Endothelial cell of umbilical vein (primary cell): ENCODE results near the gene SPTLC3. TPM values are rescaled to one million over a fixed set of nuclear protein-coding genes. Genes with fewer than 3 reads are reported as not detected.

ENCODE experiments used
- BruUV-seq: library from RNA; stranded (reverse); fragments of 400-500 nt; replicated peaks from 2 replicates; lab custom pipeline; 2021; lab: Mats Ljungman, UMichigan
- CTCF ChIA-PET: fragments of 300-600, 350-600 bp; sonication (Branson Sonifier 250); formaldehyde crosslinking; loops from one replicate; lab custom pipeline; 2021; ENCODE audit warnings: antibody characterized with exemption, inconsistent platforms; lab: Charles Lee
- POLR2A ChIA-PET: fragments of 300-600, 350-600 bp; sonication (Branson Sonifier 250); formaldehyde crosslinking; loops from one replicate; lab custom pipeline; 2021; ENCODE audit warnings: antibody characterized with exemption, inconsistent platforms; lab: Charles Lee
- DNase-seq: peaks from one replicate; pipeline ENCODE4 v3.0.0-alpha.2; 2011; ENCODE audit warnings: low read depth, low spot score
- FAIRE-seq: peaks from 2 replicates; lab custom pipeline; 2011; peaks lifted over from hg19 to GRCh38; lab: Jason Lieb, UNC
- H2AFZ ChIP-seq: 2 replicates; pipeline ENCODE4 v1.6.0; 2012; ENCODE audit warnings: low read depth, low read length, control low read depth, inconsistent platforms
- H3K27ac ChIP-seq: 2 replicates; pipeline ENCODE4 v1.5.1; 2011; ENCODE audit warnings: low read depth, mild to moderate bottlenecking, control low read depth, low read length, moderate library complexity; ENCODE audit not compliant: insufficient read depth
- H3K27me3 ChIP-seq, 2 experiments: 2 replicates each; pipeline versions ENCODE4 v1.6.0 to v1.6.1; 2011; ENCODE audit warnings: low read length in 2 of 2, mixed read lengths in 1 of 2; ENCODE audit not compliant: control insufficient read depth in 2 of 2, insufficient read depth in 2 of 2
- H3K36me3 ChIP-seq, 2 experiments: 2 replicates in 1 of 2; 3 replicates in 1 of 2; pipeline ENCODE4 v1.5.1; 2011; ENCODE audit warnings: low read length in 2 of 2, mild to moderate bottlenecking in 1 of 2, moderate library complexity in 1 of 2; ENCODE audit not compliant: control insufficient read depth in 2 of 2, insufficient read depth in 2 of 2; ENCODE audit errors: extremely low read depth in 1 of 2
- H3K4me1 ChIP-seq: 3 replicates; pipeline ENCODE4 v1.5.1; 2011; ENCODE audit warnings: mild to moderate bottlenecking, low read length; ENCODE audit not compliant: control insufficient read depth, insufficient read depth; ENCODE audit errors: extremely low read depth
- H3K4me2 ChIP-seq: 2 replicates; pipeline ENCODE4 v1.6.1; 2011; ENCODE audit warnings: low read length, control low read depth, mixed read lengths; ENCODE audit not compliant: insufficient read depth
- H3K4me3 ChIP-seq, 3 experiments: fragments of 200-600 bp in 1 of 3; sonication (generic), shearing (Covaris generic) in 1 of 3; replicated peaks in 1 of 3; 2 replicates each; pipeline ENCODE4 v1.5.1; 2011 to 2016; ENCODE audit warnings: control low read depth in 3 of 3, low read length in 3 of 3, mild to moderate bottlenecking in 2 of 3, inconsistent platforms in 1 of 3, low read depth in 1 of 3, moderate library complexity in 1 of 3; ENCODE audit not compliant: insufficient read depth in 1 of 3
- H3K79me2 ChIP-seq: 2 replicates; pipeline ENCODE4 v1.6.0; 2012; ENCODE audit warnings: low read length, inconsistent platforms; ENCODE audit not compliant: control insufficient read depth, insufficient read depth
- H3K9ac ChIP-seq: replicated peaks from 2 replicates; pipeline ENCODE3; 2011; ENCODE audit warnings: low read length, control low read depth; ENCODE audit not compliant: insufficient read depth; ENCODE audit errors: extremely low read depth
- H3K9me1 ChIP-seq: replicated peaks from 3 replicates; pipeline ENCODE4 v1.6.0; 2011; ENCODE audit warnings: mild to moderate bottlenecking, low read length; ENCODE audit not compliant: control insufficient read depth, insufficient read depth; ENCODE audit errors: extremely low read depth
- H3K9me3 ChIP-seq: replicated peaks from 2 replicates; pipeline ENCODE4 v1.5.1; 2012; ENCODE audit warnings: low read length, inconsistent platforms; ENCODE audit not compliant: control insufficient read depth, insufficient read depth
- H4K20me1 ChIP-seq: replicated peaks from 2 replicates; pipeline ENCODE3; 2011; ENCODE audit warnings: mild to moderate bottlenecking, low read length; ENCODE audit not compliant: control insufficient read depth, insufficient read depth; ENCODE audit errors: extremely low read depth
- EZH2 ChIP-seq: IDR thresholded peaks from 2 replicates; pipeline ENCODE4 v1.6.1; 2012; ENCODE audit warnings: borderline replicate concordance, low read depth, mild to moderate bottlenecking, moderate library complexity, low read length, inconsistent platforms; ENCODE audit not compliant: severe bottlenecking
- FOS ChIP-seq: IDR thresholded peaks from 2 replicates; pipeline ENCODE4 v1.6.1; 2011; ENCODE audit warnings: mild to moderate bottlenecking, low read length, moderate library complexity, borderline replicate concordance; ENCODE audit not compliant: insufficient read depth
- GATA2 ChIP-seq: IDR thresholded peaks from 2 replicates; pipeline ENCODE4 v1.7.0; 2011; ENCODE audit warnings: low read depth, mild to moderate bottlenecking, moderate library complexity, mixed read lengths, low read length; ENCODE audit not compliant: insufficient read length, insufficient read depth
- JUN ChIP-seq: IDR thresholded peaks from 2 replicates; pipeline ENCODE4 v1.6.1; 2011; ENCODE audit warnings: borderline replicate concordance, low read depth; ENCODE audit not compliant: insufficient read length, insufficient read depth
- MYC ChIP-seq: IDR thresholded peaks from one replicate; pipeline ENCODE4 v1.6.1; 2011; ENCODE audit warnings: mild to moderate bottlenecking, low read depth, low read length
- POLR2A ChIP-seq: IDR thresholded peaks from 2 replicates; pipeline ENCODE4 v1.6.1; 2012; ENCODE audit warnings: low read depth, mild to moderate bottlenecking, control low read depth, low read length
- POLR2AphosphoS5 ChIP-seq: IDR thresholded peaks from 2 replicates; pipeline ENCODE4 v1.6.1; 2012; ENCODE audit warnings: low read depth, mild to moderate bottlenecking, control low read depth, low read length, moderate library complexity; ENCODE audit not compliant: insufficient read depth
- dilution Hi-C: fragments of 300-500 bp; cut with MboI; formaldehyde crosslinking; loops from one replicate; pipeline ENCODE4 v1.15.0; 2019; ENCODE audit warnings: low sequenced_read_pairs; ENCODE audit not compliant: extremely low pct_ligation_motif_present
- intact Hi-C: fragments of 100-400 bp; cut with micrococcal nuclease; formaldehyde crosslinking; loops from one replicate; pipeline ENCODE4 v1.10.0; 2022
- polyA plus RNA-seq, 4 experiments: library from polyadenylated mRNA; depleted of rRNA in 3 of 4; stranded (reverse) in 3 of 4; unstranded in 1 of 4; fragments of >200 nt; gene quantifications; 2 replicates each; pipeline versions ENCODE4 v1.2.1 to v1.2.3, GENCODE V29; 2011 to 2012; ENCODE audit warnings: missing spikeins in 1 of 4
- total RNA-seq: library from RNA; stranded (reverse); gene quantifications from 2 replicates; pipeline ENCODE4 v1.2.3, GENCODE V29; 2021
- TF ChIP-seq, protein P1 (sequence below), 2 donors: IDR thresholded peaks; 1 replicate in 1 of 2; 2 replicates in 1 of 2; pipeline ENCODE4 v1.5.1; 2011; ENCODE audit warnings: low read length in 2 of 2, mild to moderate bottlenecking in 2 of 2, moderate library complexity in 2 of 2, control low read depth in 1 of 2, inconsistent platforms in 1 of 2, low read depth in 1 of 2; ENCODE audit not compliant: insufficient read depth in 1 of 2; ENCODE audit errors: extremely low read depth in 1 of 2
- TF ChIP-seq, protein P2 (sequence below): IDR thresholded peaks from 2 replicates; pipeline ENCODE4 v1.6.1; 2011; ENCODE audit not compliant: insufficient read depth, insufficient read length

Gene SPTLC3
- total and polyA plus RNA-seq, 2 donors (not counting 3 experiments of a cell fraction or from before 2014, with no cell fraction given): 0.29 to 0.35 TPM

GRCh38 chr20:13187899-13188298 lies 179.1 kb downstream of the SPTLC3 start:
- CTCF ChIA-PET: no interaction called here
- no peak for TF ChIP-seq POLR2AphosphoS5
- TF ChIP-seq, protein P1, sequence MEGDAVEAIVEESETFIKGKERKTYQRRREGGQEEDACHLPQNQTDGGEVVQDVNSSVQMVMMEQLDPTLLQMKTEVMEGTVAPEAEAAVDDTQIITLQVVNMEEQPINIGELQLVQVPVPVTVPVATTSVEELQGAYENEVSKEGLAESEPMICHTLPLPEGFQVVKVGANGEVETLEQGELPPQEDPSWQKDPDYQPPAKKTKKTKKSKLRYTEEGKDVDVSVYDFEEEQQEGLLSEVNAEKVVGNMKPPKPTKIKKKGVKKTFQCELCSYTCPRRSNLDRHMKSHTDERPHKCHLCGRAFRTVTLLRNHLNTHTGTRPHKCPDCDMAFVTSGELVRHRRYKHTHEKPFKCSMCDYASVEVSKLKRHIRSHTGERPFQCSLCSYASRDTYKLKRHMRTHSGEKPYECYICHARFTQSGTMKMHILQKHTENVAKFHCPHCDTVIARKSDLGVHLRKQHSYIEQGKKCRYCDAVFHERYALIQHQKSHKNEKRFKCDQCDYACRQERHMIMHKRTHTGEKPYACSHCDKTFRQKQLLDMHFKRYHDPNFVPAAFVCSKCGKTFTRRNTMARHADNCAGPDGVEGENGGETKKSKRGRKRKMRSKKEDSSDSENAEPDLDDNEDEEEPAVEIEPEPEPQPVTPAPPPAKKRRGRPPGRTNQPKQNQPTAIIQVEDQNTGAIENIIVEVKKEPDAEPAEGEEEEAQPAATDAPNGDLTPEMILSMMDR (IDR thresholded peaks at IDR 0.05; ENCODE audit: extremely low read depth in 1 of 2, insufficient read depth in 1 of 2, low read depth in 1 of 2, low read length in 2 of 2): no peak
- TF ChIP-seq, protein P2, sequence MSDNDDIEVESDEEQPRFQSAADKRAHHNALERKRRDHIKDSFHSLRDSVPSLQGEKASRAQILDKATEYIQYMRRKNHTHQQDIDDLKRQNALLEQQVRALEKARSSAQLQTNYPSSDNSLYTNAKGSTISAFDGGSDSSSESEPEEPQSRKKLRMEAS: no peak
- no peak for TF ChIP-seq FOS
- no peak for TF ChIP-seq JUN
- TF ChIP-seq POLR2A: no peak
- TF ChIP-seq MYC: no peak
- no peak for TF ChIP-seq EZH2
- TF ChIP-seq GATA2: no peak
- dilution Hi-C loops: no loop called here

More at GRCh38 chr20:13187899-13188298, 179.1 kb downstream of the SPTLC3 start:
- Histone ChIP-seq H3K9ac (no peak overlapping the region), H3K27ac (no peak overlapping the region), H3K4me2 (no peak overlapping the region), H3K4me1 (no peaks in the 10 kb centered on the region), H3K4me3 (no peak overlapping the region), H3K79me2 (no peaks in the 10 kb centered on the region), H2AFZ (no peak overlapping the region), H3K9me1 (no peaks in the 10 kb centered on the region), H3K27me3 (no peaks in the 10 kb centered on the region), H4K20me1 (no peaks in the 10 kb centered on the region), H3K36me3 (no peaks in the 10 kb centered on the region), H3K9me3 (no peaks in the 10 kb centered on the region)
- no peak for FAIRE-seq
- intact Hi-C loops: no loop called here
- BruUV-seq: no TSS peak
- no peak for DNase-seq
- POLR2A ChIA-PET: no interaction called here
